ENCODE data around the gene FAM32A.

FAM32A gene

GRCh38 chr19:16226184-16226591 lies 41.0 kb downstream of the FAM32A start:
- DNase-seq = no peak

- DNase-seq = no peak
These were observed 41.9 kb downstream of the FAM32A start for GRCh38 chr19:16226878-16227836.

GRCh38 chr19:16227837-16228636 lies 42.8 kb downstream of the FAM32A start:
- no peak for DNase-seq

- DNase-seq = no peak
These were observed 43.6 kb downstream of the FAM32A start for GRCh38 chr19:16228637-16229321.

GRCh38 chr19:16229322-16229641 lies 44.1 kb downstream of the FAM32A start:
- DNase-seq = no peak

GRCh38 chr19:16232127-16232526 lies 46.9 kb downstream of the FAM32A start:
- no peak for DNase-seq

GRCh38 chr19:16232568-16232967 lies 47.4 kb downstream of the FAM32A start:
- no peak for DNase-seq

- DNase-seq = no peak
These were observed 48.0 kb downstream of the FAM32A start for GRCh38 chr19:16233081-16233776.

GRCh38 chr19:16233836-16234551 lies 48.8 kb downstream of the FAM32A start:
- DNase-seq = peak; percentile 21 to 24

GRCh38 chr19:16234552-16235445 lies 49.6 kb downstream of the FAM32A start:
- DNase-seq = no peak

- no peak for DNase-seq
These were observed 50.8 kb downstream of the FAM32A start for GRCh38 chr19:16235811-16236652.

Measured in Kasumi-1 (cell line).